Measurements from ENCODE around the gene HS6ST3.

HS6ST3 gene

GRCh38 chr13:96297360-96297759 lies 207.5 kb downstream of the HS6ST3 start:
- no peak for DNase-seq (ENCODE audit: low read depth in 1 of 2, low spot score in 1 of 2)

GRCh38 chr13:96299235-96299634 lies 209.3 kb downstream of the HS6ST3 start:
- DNase-seq (ENCODE audit: low read depth in 1 of 2, low spot score in 1 of 2): no peak

GRCh38 chr13:96308568-96308967 lies 218.7 kb downstream of the HS6ST3 start:
- DNase-seq (ENCODE audit: low read depth in 1 of 2, low spot score in 1 of 2): no peak

GRCh38 chr13:96314974-96315373 lies 225.1 kb downstream of the HS6ST3 start:
- DNase-seq (ENCODE audit: low read depth in 1 of 2, low spot score in 1 of 2): no peak

- no peak for DNase-seq (ENCODE audit: low read depth in 1 of 2, low spot score in 1 of 2)
Observed at GRCh38 chr13:96338030-96338429, 248.1 kb downstream of the HS6ST3 start.

GRCh38 chr13:96342286-96342685 lies 252.4 kb downstream of the HS6ST3 start:
- no peak for DNase-seq (ENCODE audit: low read depth in 1 of 2, low spot score in 1 of 2)

GRCh38 chr13:96342852-96343465 lies 253.1 kb downstream of the HS6ST3 start:
- DNase-seq (ENCODE audit: low read depth in 1 of 2, low spot score in 1 of 2): no peak

GRCh38 chr13:96346921-96347320 lies 257.0 kb downstream of the HS6ST3 start:
- no peak for DNase-seq (ENCODE audit: low read depth in 1 of 2, low spot score in 1 of 2)

GRCh38 chr13:96373597-96373996 lies 283.7 kb downstream of the HS6ST3 start:
- no peak for DNase-seq (ENCODE audit: low read depth in 1 of 2, low spot score in 1 of 2)

- DNase-seq (ENCODE audit: low read depth in 1 of 2, low spot score in 1 of 2): no peak
Observed at GRCh38 chr13:96377835-96378234, 287.9 kb downstream of the HS6ST3 start.

GRCh38 chr13:96379967-96380366 lies 290.1 kb downstream of the HS6ST3 start:
- no peak for DNase-seq (ENCODE audit: low read depth in 1 of 2, low spot score in 1 of 2)

- no peak for DNase-seq (ENCODE audit: low read depth in 1 of 2, low spot score in 1 of 2)
Observed at GRCh38 chr13:96381681-96382080, 291.8 kb downstream of the HS6ST3 start.

- DNase-seq (ENCODE audit: low read depth in 1 of 2, low spot score in 1 of 2): no peak
Observed at GRCh38 chr13:96388598-96388997, 298.7 kb downstream of the HS6ST3 start.

- no peak for DNase-seq (ENCODE audit: low read depth in 1 of 2, low spot score in 1 of 2)
Observed at GRCh38 chr13:96391606-96392005, 301.7 kb downstream of the HS6ST3 start.

- DNase-seq (ENCODE audit: low read depth in 1 of 2, low spot score in 1 of 2): no peak
Observed at GRCh38 chr13:96397807-96398206, 307.9 kb downstream of the HS6ST3 start.

GRCh38 chr13:96398486-96398885 lies 308.6 kb downstream of the HS6ST3 start:
- DNase-seq (ENCODE audit: low read depth in 1 of 2, low spot score in 1 of 2): no peak

- DNase-seq (ENCODE audit: low read depth in 1 of 2, low spot score in 1 of 2): no peak
Observed at GRCh38 chr13:96403241-96403640, 313.3 kb downstream of the HS6ST3 start.

GRCh38 chr13:96403651-96404050 lies 313.7 kb downstream of the HS6ST3 start:
- DNase-seq (ENCODE audit: low read depth in 1 of 2, low spot score in 1 of 2): no peak

GRCh38 chr13:96415831-96416385 lies 326.0 kb downstream of the HS6ST3 start:
- no peak for DNase-seq (ENCODE audit: low read depth in 1 of 2, low spot score in 1 of 2)

GRCh38 chr13:96417939-96418685 lies 328.2 kb downstream of the HS6ST3 start:
- no peak for DNase-seq (ENCODE audit: low read depth in 1 of 2, low spot score in 1 of 2)

- DNase-seq (ENCODE audit: low read depth in 1 of 2, low spot score in 1 of 2): no peak
Observed at GRCh38 chr13:96421314-96421713, 331.4 kb downstream of the HS6ST3 start.

- no peak for DNase-seq (ENCODE audit: low read depth in 1 of 2, low spot score in 1 of 2)
Observed at GRCh38 chr13:96422002-96422401, 332.1 kb downstream of the HS6ST3 start.

- DNase-seq (ENCODE audit: low read depth in 1 of 2, low spot score in 1 of 2): no peak
Observed at GRCh38 chr13:96426167-96426566, 336.3 kb downstream of the HS6ST3 start.

Measured in activated T-helper 1 cell treated with anti-CD3 and anti-CD28 coated beads, Interleukin-2, amount 50 U/mL, for 16 hours (primary cell).